Panc1 (cell line): ENCODE measurements around the gene BCL11B.

Experiments used
- CTCF ChIP-seq: fragments of 450-650 bp; IDR thresholded peaks from 2 replicates; pipeline ENCODE4 v1.5.1; 2017; ENCODE audit warnings: mild to moderate bottlenecking
- POLR2AphosphoS5 ChIP-seq: IDR thresholded peaks from 2 replicates; pipeline ENCODE4 v1.6.1; 2012; ENCODE audit warnings: mild to moderate bottlenecking, low read depth, low read length, moderate library complexity
- REST ChIP-seq, 2 experiments: IDR thresholded peaks; 2 replicates each; pipeline ENCODE4 v1.6.1; 2011 to 2012; ENCODE audit warnings: low read depth in 2 of 2, control low read depth in 1 of 2, low read length in 1 of 2, mild to moderate bottlenecking in 1 of 2, moderate library complexity in 1 of 2; ENCODE audit not compliant: insufficient read depth in 1 of 2
- SIN3A ChIP-seq: IDR thresholded peaks from 2 replicates; pipeline ENCODE4 v1.6.1; 2012; ENCODE audit warnings: low read depth, mild to moderate bottlenecking, low read length, moderate library complexity, borderline replicate concordance; ENCODE audit not compliant: insufficient read depth
- TCF7L2 ChIP-seq: IDR thresholded peaks from 2 replicates; pipeline ENCODE4 v1.6.1; 2011; ENCODE audit warnings: mild to moderate bottlenecking, low read depth, low read length, inconsistent platforms

- TF ChIP-seq POLR2AphosphoS5: no peak
- TF ChIP-seq CTCF: no peak
- TF ChIP-seq REST (IDR thresholded peaks at IDR 0.05; ENCODE audit: insufficient read depth in 1 of 2, low read depth in 2 of 2, low read length in 1 of 2): no peak
- TF ChIP-seq SIN3A: no peak
- TF ChIP-seq TCF7L2: no peak
Measured at GRCh38 chr14:99202516-99202915, 69.5 kb downstream of the BCL11B start.
